ENCODE data around the gene GAREM1.

GAREM1 gene

GRCh38 chr18:32368170-32368569, 102.5 kb downstream of the GAREM1 start:
- H3K27ac ChIP-seq, result no peak overlapping the region
- H3K27me3 ChIP-seq, result no peaks in the 10 kb centered on the region
- no peaks in the 10 kb centered on the region for H3K36me3 ChIP-seq
- no peak for DNase-seq
- TF ChIP-seq CTCF (IDR thresholded peaks at IDR 0.05), result no peak
- H3K4me1 ChIP-seq, result peaks cover 0 to 26% (median 5%) of the 10 kb centered on the region in 4 donors
- H3K4me3 ChIP-seq, result no peak overlapping the region
- no peaks in the 10 kb centered on the region for H3K9me3 ChIP-seq
- intact Hi-C loops (cut with DNase I; ENCODE audit: low total_unique reads), result no loop called here

GRCh38 chr18:32366586-32367538, 103.8 kb downstream of the GAREM1 start:
- no peaks in the 10 kb centered on the region for H3K27me3 ChIP-seq
- no peak overlapping the region for H3K4me3 ChIP-seq
- H3K4me1 ChIP-seq, result peaks cover 0 to 26% (median 5%) of the 10 kb centered on the region in 4 donors
- no peaks in the 10 kb centered on the region for H3K9me3 ChIP-seq
- H3K36me3 ChIP-seq, result no peaks in the 10 kb centered on the region
- no peak overlapping the region for H3K27ac ChIP-seq
- TF ChIP-seq CTCF (IDR thresholded peaks at IDR 0.05), result no peak
- intact Hi-C loops (cut with DNase I; ENCODE audit: low total_unique reads), result no loop called here
- DNase-seq, result no peak

- peaks cover 0 to 17% (median 3%) of the 10 kb centered on the region in 4 donors for H3K4me1 ChIP-seq
- no peak for DNase-seq
- no peak overlapping the region for H3K4me3 ChIP-seq
- no peaks in the 10 kb centered on the region for H3K9me3 ChIP-seq
- no peaks in the 10 kb centered on the region for H3K36me3 ChIP-seq
- intact Hi-C loops (cut with DNase I; ENCODE audit: low total_unique reads), result no loop called here
- no peak overlapping the region for H3K27ac ChIP-seq
- no peak for TF ChIP-seq CTCF (IDR thresholded peaks at IDR 0.05)
- H3K27me3 ChIP-seq, result no peaks in the 10 kb centered on the region
These were observed 108.2 kb downstream of the GAREM1 start for GRCh38 chr18:32362484-32362883.

GRCh38 chr18:32360682-32361345, 109.9 kb downstream of the GAREM1 start:
- Histone ChIP-seq H3K9me3 (no peaks in the 10 kb centered on the region), H3K4me1 (peaks cover 0 to 16% (median 2%) of the 10 kb centered on the region in 4 donors), H3K4me3 (no peak overlapping the region), H3K36me3 (no peaks in the 10 kb centered on the region), H3K27me3 (no peaks in the 10 kb centered on the region), H3K27ac (no peak overlapping the region)
- no peak for TF ChIP-seq CTCF (IDR thresholded peaks at IDR 0.05)
- intact Hi-C loops (cut with DNase I; ENCODE audit: low total_unique reads), result no loop called here
- no peak for DNase-seq

- no peaks in the 10 kb centered on the region for H3K27me3 ChIP-seq
- no peak for TF ChIP-seq CTCF (IDR thresholded peaks at IDR 0.05)
- no peak overlapping the region for H3K27ac ChIP-seq
- intact Hi-C loops (cut with DNase I; ENCODE audit: low total_unique reads), result loop anchor here (10.0 kb wide), 1 partner anchor 54 kb away; no protein-coding TSS in a partner anchor
- no peaks in the 10 kb centered on the region for H3K36me3 ChIP-seq
- H3K9me3 ChIP-seq, result no peaks in the 10 kb centered on the region
- H3K4me1 ChIP-seq, result peaks cover 0 to 26% (median 2%) of the 10 kb centered on the region in 4 donors
- no peak overlapping the region for H3K4me3 ChIP-seq
- DNase-seq, result no peak
These were observed 112.2 kb downstream of the GAREM1 start for GRCh38 chr18:32358529-32358928.

Measured in tibial artery (tissue), 4 donors.